ENCODE data around the gene CDK5. TPM values are rescaled to one million over a fixed set of nuclear protein-coding genes. Genes with fewer than 3 reads are reported as not detected.
A peak's percentile ranks its signal among the peaks of the same experiment; 100 is the strongest.

Gene CDK5
- 8.2 and 8.9 TPM in 2 replicates for total RNA-seq
- 8.3 TPM for total RNA-seq (2013)
- 4.5 and 8.4 TPM in 2 replicates for polyA plus RNA-seq
- 6.7 and 8.2 TPM in 2 replicates for polyA minus RNA-seq

DNA sequence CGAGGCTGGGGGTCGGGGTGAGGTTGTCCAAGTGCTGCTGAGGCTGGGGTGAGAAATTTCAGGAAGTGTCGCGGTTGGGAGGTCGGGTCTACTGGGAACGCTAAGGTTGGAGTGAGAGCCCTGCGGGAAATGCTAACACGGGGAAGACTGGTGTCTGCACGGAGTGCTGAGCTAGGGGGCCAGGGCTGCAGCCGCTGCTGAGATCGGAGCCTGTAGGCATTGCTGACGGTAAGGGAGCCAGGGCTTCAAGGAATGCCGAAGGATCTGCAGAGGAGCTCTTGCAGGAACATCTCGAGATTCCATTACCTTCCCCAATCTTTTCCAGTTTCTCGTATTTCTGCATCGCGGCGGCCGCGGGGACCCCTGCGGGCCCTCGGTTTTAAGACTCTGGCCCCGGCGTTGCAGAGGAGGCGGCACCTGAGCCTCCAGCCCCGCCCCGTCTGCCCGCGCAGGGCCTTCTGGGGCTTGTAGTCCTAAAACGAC, at the start of gene CDK5:
TSS of gene CDK5 (minus strand) at position 392 of the 483 bp plus-strand sequence. CDS start at position 343, 49 bp downstream.
- H3K4me3 Mint-ChIP-seq = peak within 1 kb of the TSS; percentile 96

More for the DNA sequence above, at the start of gene CDK5:
- Mint-ChIP-seq H3K4me1 (peaks cover 39% of the 10 kb centered on the region), H3K27me3 (peaks cover 2% of the 10 kb centered on the region), H3K27ac (peak within 1 kb of the TSS; percentile 94), H3K9me3 (ENCODE audit: insufficient read depth) (no peaks in the 10 kb centered on the region)
- Histone ChIP-seq H2AFZ (ENCODE audit: insufficient read depth, low read depth, low read length, poor library complexity, severe bottlenecking) (peak within 1 kb of the TSS; percentile 98), H3K4me2 (replicated peaks; ENCODE audit: low read depth, low read length, poor library complexity, severe bottlenecking) (peak within 1 kb of the TSS; percentile 100), H3K9me3 (ENCODE audit: control extremely low read depth in 1 of 3, control insufficient read depth in 2 of 3, insufficient read depth in 1 of 3, low read length in 2 of 3) (no peaks in the 10 kb centered on the region), H3K79me2 (ENCODE audit: control insufficient read depth, insufficient read depth, low read length) (peaks cover 37% of the 10 kb centered on the region), H3K27me3 (replicated peaks in 1 of 4; ENCODE audit: control extremely low read depth in 1 of 4, control insufficient read depth in 3 of 4, insufficient read depth in 4 of 4, low read length in 3 of 4) (no peaks in the 10 kb centered on the region), H3K4me1 (ENCODE audit: control insufficient read depth in 2 of 2, insufficient read depth in 2 of 2, low read length in 2 of 2) (peaks cover 23 to 40% of the 10 kb centered on the region in 2 donors), H4K20me1 (ENCODE audit: control insufficient read depth, insufficient read depth, low read length, poor library complexity, severe bottlenecking) (peaks cover 27% of the 10 kb centered on the region), H3K36me3 (replicated peaks in 1 of 2; ENCODE audit: control extremely low read depth in 1 of 2, control insufficient read depth in 1 of 2, extremely low read depth in 1 of 2, insufficient read depth in 2 of 2, low read length in 1 of 2) (no peaks in the 10 kb centered on the region), H3K27ac (ENCODE audit: low read length in 2 of 2) (peak within 1 kb of the TSS; percentile 79 to 82), H3K9ac (ENCODE audit: low read length) (peak within 1 kb of the TSS; percentile 89), H3K4me3 (ENCODE audit: control extremely low read depth in 1 of 5, extremely low read depth in 1 of 5, insufficient read depth in 1 of 5, low read depth in 2 of 5, low read length in 4 of 5) (peak within 1 kb of the TSS; percentile 72 to 91 (median 85))
- DNase-seq (no peak), ATAC-seq (ENCODE audit: low read depth) (peak; percentile 0)
- POLR2A ChIA-PET = interaction anchor here (1.3 kb wide), 1 partner anchor 44 kb away, joined by 7 read pairs; no protein-coding TSS in a partner anchor
- under 1% methylated on average over 30 of the region's 30 CpGs for WGBS (ENCODE audit: insufficient coverage)
- CTCF ChIA-PET = interaction anchor here (1.6 kb wide), 1 partner anchor 39 kb away, joined by 4 read pairs; no protein-coding TSS in a partner anchor
- intact Hi-C loops (cut with micrococcal nuclease) = loop anchor here (1.0 to 5.0 kb wide), 2 partner anchors 45 to 170 kb away; partner anchors contain the start of gene ABCF2
- no peak for TF ChIP-seq EZH2 (IDR thresholded peaks at IDR 0.05; ENCODE audit: borderline replicate concordance, insufficient read depth, low read depth, low read length, poor library complexity, severe bottlenecking)
- TF ChIP-seq, protein P1, sequence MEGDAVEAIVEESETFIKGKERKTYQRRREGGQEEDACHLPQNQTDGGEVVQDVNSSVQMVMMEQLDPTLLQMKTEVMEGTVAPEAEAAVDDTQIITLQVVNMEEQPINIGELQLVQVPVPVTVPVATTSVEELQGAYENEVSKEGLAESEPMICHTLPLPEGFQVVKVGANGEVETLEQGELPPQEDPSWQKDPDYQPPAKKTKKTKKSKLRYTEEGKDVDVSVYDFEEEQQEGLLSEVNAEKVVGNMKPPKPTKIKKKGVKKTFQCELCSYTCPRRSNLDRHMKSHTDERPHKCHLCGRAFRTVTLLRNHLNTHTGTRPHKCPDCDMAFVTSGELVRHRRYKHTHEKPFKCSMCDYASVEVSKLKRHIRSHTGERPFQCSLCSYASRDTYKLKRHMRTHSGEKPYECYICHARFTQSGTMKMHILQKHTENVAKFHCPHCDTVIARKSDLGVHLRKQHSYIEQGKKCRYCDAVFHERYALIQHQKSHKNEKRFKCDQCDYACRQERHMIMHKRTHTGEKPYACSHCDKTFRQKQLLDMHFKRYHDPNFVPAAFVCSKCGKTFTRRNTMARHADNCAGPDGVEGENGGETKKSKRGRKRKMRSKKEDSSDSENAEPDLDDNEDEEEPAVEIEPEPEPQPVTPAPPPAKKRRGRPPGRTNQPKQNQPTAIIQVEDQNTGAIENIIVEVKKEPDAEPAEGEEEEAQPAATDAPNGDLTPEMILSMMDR (IDR thresholded peaks at IDR 0.05) = no peak
